ENCODE results near the gene LIME1. TPM values are rescaled to one million over a fixed set of nuclear protein-coding genes. Genes with fewer than 3 reads are reported as not detected.

LIME1 gene
- total and polyA plus RNA-seq, 4 donors = 6.5 to 57.6 (median 8.6) TPM

GRCh38 chr20:63701329-63702035 lies 35.0 kb upstream of the LIME1 start:
- DNase-seq (peak in 1 of 2 donors; percentile 73), ATAC-seq (ENCODE audit: low FRiP score) (no peak)
- H3K4me1 ChIP-seq (ENCODE audit: control insufficient read depth in 1 of 2, insufficient read depth in 2 of 2, low read length in 2 of 2) = no peaks in the 10 kb centered on the region
- intact Hi-C loops (cut with DNase I) = no loop called here
- H3K36me3 ChIP-seq (ENCODE audit: control insufficient read depth in 1 of 2, insufficient read depth in 2 of 2, low read length in 1 of 2) = no peaks in the 10 kb centered on the region
- no peak overlapping the region for H3K27ac ChIP-seq (ENCODE audit: low read depth in 1 of 2, low read length in 2 of 2)
- no peaks in the 10 kb centered on the region for H3K9me3 ChIP-seq (ENCODE audit: control insufficient read depth, low read length)
- no peaks in the 10 kb centered on the region for H3K27me3 ChIP-seq (ENCODE audit: control insufficient read depth in 1 of 2, insufficient read depth in 2 of 2, low read length in 1 of 2)
- 82 to 86% methylated on average over 11 to 14 of the region's 14 CpGs for WGBS, 2 donors
- no peak overlapping the region for H3K4me3 ChIP-seq (ENCODE audit: low read length in 2 of 2)

GRCh38 chr20:63702036-63702665 lies 34.3 kb upstream of the LIME1 start:
- no peaks in the 10 kb centered on the region for H3K9me3 ChIP-seq (ENCODE audit: control insufficient read depth, low read length)
- no peak overlapping the region for H3K27ac ChIP-seq (ENCODE audit: low read depth in 1 of 2, low read length in 2 of 2)
- ATAC-seq (ENCODE audit: low FRiP score) = no peak
- H3K36me3 ChIP-seq (ENCODE audit: control insufficient read depth in 1 of 2, insufficient read depth in 2 of 2, low read length in 1 of 2) = no peaks in the 10 kb centered on the region
- 88% methylated on average over 16 of the region's 16 CpGs for WGBS, 2 donors
- H3K4me3 ChIP-seq (ENCODE audit: low read length in 2 of 2) = no peak overlapping the region
- intact Hi-C loops (cut with DNase I) = no loop called here
- H3K4me1 ChIP-seq (ENCODE audit: control insufficient read depth in 1 of 2, insufficient read depth in 2 of 2, low read length in 2 of 2) = no peaks in the 10 kb centered on the region
- H3K27me3 ChIP-seq (ENCODE audit: control insufficient read depth in 1 of 2, insufficient read depth in 2 of 2, low read length in 1 of 2) = no peaks in the 10 kb centered on the region
- peak in 1 of 2 donors; percentile 69 for DNase-seq

- intact Hi-C loops (cut with DNase I) = no loop called here
- ATAC-seq (ENCODE audit: low FRiP score) = no peak
- Histone ChIP-seq H3K27me3 (ENCODE audit: control insufficient read depth in 1 of 2, insufficient read depth in 2 of 2, low read length in 1 of 2) (no peaks in the 10 kb centered on the region), H3K36me3 (ENCODE audit: control insufficient read depth in 1 of 2, insufficient read depth in 2 of 2, low read length in 1 of 2) (no peaks in the 10 kb centered on the region), H3K27ac (ENCODE audit: low read depth in 1 of 2, low read length in 2 of 2) (no peak overlapping the region), H3K4me1 (ENCODE audit: control insufficient read depth in 1 of 2, insufficient read depth in 2 of 2, low read length in 2 of 2) (no peaks in the 10 kb centered on the region), H3K9me3 (ENCODE audit: control insufficient read depth, low read length) (no peaks in the 10 kb centered on the region), H3K4me3 (ENCODE audit: low read length in 2 of 2) (no peak overlapping the region)
- 76 to 77% methylated on average over 13 of the region's 13 CpGs for WGBS, 2 donors
- peak in 1 of 2 donors; percentile 72 for DNase-seq
Measured at GRCh38 chr20:63702751-63703470, 33.6 kb upstream of the LIME1 start.

GRCh38 chr20:63703471-63703975 lies 32.9 kb upstream of the LIME1 start:
- Histone ChIP-seq H3K4me1 (ENCODE audit: control insufficient read depth in 1 of 2, insufficient read depth in 2 of 2, low read length in 2 of 2) (no peaks in the 10 kb centered on the region), H3K9me3 (ENCODE audit: control insufficient read depth, low read length) (no peaks in the 10 kb centered on the region), H3K36me3 (ENCODE audit: control insufficient read depth in 1 of 2, insufficient read depth in 2 of 2, low read length in 1 of 2) (no peaks in the 10 kb centered on the region), H3K4me3 (ENCODE audit: low read length in 2 of 2) (no peak overlapping the region), H3K27ac (ENCODE audit: low read depth in 1 of 2, low read length in 2 of 2) (no peak overlapping the region), H3K27me3 (ENCODE audit: control insufficient read depth in 1 of 2, insufficient read depth in 2 of 2, low read length in 1 of 2) (no peaks in the 10 kb centered on the region)
- intact Hi-C loops (cut with DNase I) = no loop called here
- ATAC-seq (ENCODE audit: low FRiP score) = no peak
- 85 to 88% methylated on average over 14 to 15 of the region's 15 CpGs for WGBS, 2 donors
- peak; percentile 44 to 75 for DNase-seq

GRCh38 chr20:63703976-63704748 lies 32.3 kb upstream of the LIME1 start:
- no peak overlapping the region for H3K4me3 ChIP-seq (ENCODE audit: low read length in 2 of 2)
- no peaks in the 10 kb centered on the region for H3K9me3 ChIP-seq (ENCODE audit: control insufficient read depth, low read length)
- ATAC-seq (ENCODE audit: low FRiP score) (no peak), DNase-seq (peak; percentile 36 to 65)
- intact Hi-C loops (cut with DNase I) = no loop called here
- H3K27me3 ChIP-seq (ENCODE audit: control insufficient read depth in 1 of 2, insufficient read depth in 2 of 2, low read length in 1 of 2) = no peaks in the 10 kb centered on the region
- 85 to 89% methylated on average over 11 of the region's 11 CpGs for WGBS, 2 donors
- no peaks in the 10 kb centered on the region for H3K4me1 ChIP-seq (ENCODE audit: control insufficient read depth in 1 of 2, insufficient read depth in 2 of 2, low read length in 2 of 2)
- H3K36me3 ChIP-seq (ENCODE audit: control insufficient read depth in 1 of 2, insufficient read depth in 2 of 2, low read length in 1 of 2) = no peaks in the 10 kb centered on the region
- H3K27ac ChIP-seq (ENCODE audit: low read depth in 1 of 2, low read length in 2 of 2) = no peak overlapping the region

- no peak for ATAC-seq (ENCODE audit: low FRiP score)
- H3K9me3 ChIP-seq (ENCODE audit: control insufficient read depth, low read length) = no peaks in the 10 kb centered on the region
- no peaks in the 10 kb centered on the region for H3K36me3 ChIP-seq (ENCODE audit: control insufficient read depth in 1 of 2, insufficient read depth in 2 of 2, low read length in 1 of 2)
- no peak overlapping the region for H3K4me3 ChIP-seq (ENCODE audit: low read length in 2 of 2)
- peak in 1 of 2 donors; percentile 73 for DNase-seq
- H3K4me1 ChIP-seq (ENCODE audit: control insufficient read depth in 1 of 2, insufficient read depth in 2 of 2, low read length in 2 of 2) = no peaks in the 10 kb centered on the region
- intact Hi-C loops (cut with DNase I) = no loop called here
- no peak overlapping the region for H3K27ac ChIP-seq (ENCODE audit: low read depth in 1 of 2, low read length in 2 of 2)
- H3K27me3 ChIP-seq (ENCODE audit: control insufficient read depth in 1 of 2, insufficient read depth in 2 of 2, low read length in 1 of 2) = no peaks in the 10 kb centered on the region
- WGBS, 2 donors = 86 to 94% methylated on average over 6 of the region's 6 CpGs
Measured at GRCh38 chr20:63704749-63705117, 31.7 kb upstream of the LIME1 start.

GRCh38 chr20:63705232-63706026 lies 31.0 kb upstream of the LIME1 start:
- no peak overlapping the region for H3K4me3 ChIP-seq (ENCODE audit: low read length in 2 of 2)
- 87 to 91% methylated on average over 8 of the region's 8 CpGs for WGBS, 2 donors
- DNase-seq = peak in 1 of 2 donors; percentile 51
- no peaks in the 10 kb centered on the region for H3K36me3 ChIP-seq (ENCODE audit: control insufficient read depth in 1 of 2, insufficient read depth in 2 of 2, low read length in 1 of 2)
- H3K4me1 ChIP-seq (ENCODE audit: control insufficient read depth in 1 of 2, insufficient read depth in 2 of 2, low read length in 2 of 2) = no peaks in the 10 kb centered on the region
- no peak for ATAC-seq (ENCODE audit: low FRiP score)
- H3K9me3 ChIP-seq (ENCODE audit: control insufficient read depth, low read length) = no peaks in the 10 kb centered on the region
- intact Hi-C loops (cut with DNase I) = no loop called here
- no peaks in the 10 kb centered on the region for H3K27me3 ChIP-seq (ENCODE audit: control insufficient read depth in 1 of 2, insufficient read depth in 2 of 2, low read length in 1 of 2)
- no peak overlapping the region for H3K27ac ChIP-seq (ENCODE audit: low read depth in 1 of 2, low read length in 2 of 2)
